GM19351 (cell line): Measurements from ENCODE around the gene TTLL10.

Experiments used
- ATAC-seq: cut with Tn5 transposase; IDR thresholded peaks from one replicate; pipeline ENCODE4 v1.9.1; 2021; ENCODE audit warnings: mild to moderate bottlenecking, moderate library complexity; ENCODE audit not compliant: unreplicated experiment

TTLL10 gene

GRCh38 chr1:1203561-1204424 lies 30.1 kb downstream of the TTLL10 start:
- ATAC-seq = no peak

GRCh38 chr1:1204425-1204920 lies 30.8 kb downstream of the TTLL10 start:
- ATAC-seq = no peak

DNA sequence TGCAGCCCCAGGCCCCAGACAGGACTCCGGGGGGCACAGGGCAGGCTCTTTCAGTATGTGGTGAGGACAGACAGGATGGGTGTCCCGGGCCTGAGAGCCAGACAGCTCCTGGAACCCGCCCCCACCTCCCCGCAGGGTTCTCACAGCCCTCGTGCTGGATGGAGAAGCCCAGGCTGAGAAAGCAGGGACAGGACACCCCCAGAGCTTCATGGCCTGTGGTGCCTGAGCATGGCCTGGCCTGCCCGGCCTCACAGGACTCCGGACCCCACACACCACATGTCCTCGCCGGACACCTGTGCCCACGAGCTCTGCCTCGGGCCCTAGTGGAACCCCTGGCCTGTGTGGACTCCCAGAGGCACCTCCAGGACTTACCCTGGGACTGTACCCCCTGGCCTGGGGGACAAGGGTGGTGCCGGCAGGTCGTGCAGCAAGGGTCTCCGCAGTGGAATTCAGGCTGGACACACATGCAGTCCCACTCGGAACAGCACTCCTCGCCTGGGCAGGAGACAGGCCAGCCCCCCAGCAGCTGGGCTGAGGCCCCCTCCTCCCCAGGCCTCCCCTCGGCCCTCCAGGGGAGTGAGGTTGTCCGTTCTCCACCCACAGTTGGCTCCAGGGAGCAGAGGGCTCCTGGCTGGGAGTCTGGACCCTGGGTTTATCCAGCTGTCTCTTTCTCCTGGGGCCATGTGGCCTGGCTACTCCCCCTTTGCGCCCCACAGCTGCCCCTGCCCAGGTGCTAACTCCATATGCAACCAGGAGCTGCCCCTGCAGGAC lies 31.5 kb downstream of the TTLL10 start:
- no peak for ATAC-seq

- ATAC-seq = no peak
These were observed 32.2 kb downstream of the TTLL10 start for GRCh38 chr1:1205769-1206375.

DNA sequence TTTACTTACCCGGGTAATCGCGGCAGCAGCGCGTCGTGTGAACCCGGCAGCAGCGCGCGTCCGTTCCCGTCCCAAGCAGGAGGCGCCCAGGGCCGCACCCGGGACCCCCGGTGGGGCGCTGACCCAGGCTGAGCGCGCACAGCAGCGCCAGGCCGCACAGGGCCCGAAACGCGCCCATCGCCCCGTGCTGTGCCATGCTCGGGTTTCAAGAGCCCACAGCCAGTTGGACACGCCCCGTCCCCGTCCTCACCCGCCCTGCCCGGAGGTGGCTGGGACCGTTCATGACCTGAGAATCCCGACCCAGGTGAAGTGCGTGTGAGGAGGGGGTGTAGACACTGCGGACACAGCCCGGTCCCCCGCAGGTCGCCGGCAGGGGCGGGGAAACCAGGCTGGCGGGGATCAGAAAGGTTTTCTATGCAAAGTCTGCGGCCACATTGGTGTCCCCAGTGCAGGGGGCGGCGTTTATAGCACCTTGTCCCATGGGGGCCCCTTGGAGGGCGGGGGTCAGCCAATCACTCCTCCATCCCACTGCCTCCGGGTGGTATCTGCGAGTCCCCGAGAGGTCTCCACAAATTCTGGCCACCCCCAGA lies 32.8 kb downstream of the TTLL10 start, which contains the start of gene TNFRSF18:
Gene TNFRSF18 (minus strand): TSS at position 217 of the 590 bp plus-strand sequence. CDS start 21 bp downstream, at position 196.
- ATAC-seq = no peak

GRCh38 chr1:1206966-1207531 lies 33.4 kb downstream of the TTLL10 start:
- ATAC-seq = no peak

- ATAC-seq = no peak
These were observed 33.9 kb downstream of the TTLL10 start for GRCh38 chr1:1207571-1207892.

DNA sequence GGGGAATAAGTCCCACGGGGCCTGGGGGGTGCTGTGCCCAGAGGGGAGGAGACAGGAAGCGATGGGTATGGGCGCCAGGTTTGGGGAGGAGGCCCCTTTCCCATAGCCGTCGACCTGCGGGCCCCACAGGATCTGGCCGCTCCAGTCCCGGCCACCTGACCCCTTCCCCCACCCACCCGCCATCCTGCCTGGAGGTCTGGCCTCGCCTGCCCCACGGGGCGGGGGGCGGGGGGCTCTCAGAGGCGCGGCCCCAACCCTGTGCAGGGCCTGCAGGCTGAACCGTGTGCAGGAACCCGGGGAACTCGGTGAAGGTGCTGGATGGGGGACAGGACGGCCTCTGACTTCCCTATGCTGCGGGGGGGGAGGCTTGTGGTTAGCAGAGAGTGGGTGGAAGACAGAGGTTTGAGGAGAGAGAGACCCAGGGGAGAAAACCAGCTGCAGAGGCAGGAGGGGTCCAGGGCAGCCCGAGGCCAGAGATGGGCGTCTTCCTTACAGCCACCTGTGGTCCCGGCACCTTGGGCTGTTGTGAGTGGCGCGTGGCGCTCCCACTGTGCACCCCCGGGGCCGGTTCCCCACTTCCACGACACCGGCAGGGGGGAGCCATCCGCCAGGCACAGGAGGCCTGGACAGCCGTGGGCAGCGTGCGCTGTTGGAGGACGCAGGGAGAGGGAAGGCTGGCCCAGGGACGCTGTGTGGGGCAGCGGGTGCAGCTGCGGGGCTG lies 35.2 kb downstream of the TTLL10 start:
- no peak for ATAC-seq

- no peak for ATAC-seq
These were observed 37.3 kb downstream of the TTLL10 start for GRCh38 chr1:1210726-1211540.

GRCh38 chr1:1211541-1212441 lies 38.1 kb downstream of the TTLL10 start:
- ATAC-seq = no peak

DNA sequence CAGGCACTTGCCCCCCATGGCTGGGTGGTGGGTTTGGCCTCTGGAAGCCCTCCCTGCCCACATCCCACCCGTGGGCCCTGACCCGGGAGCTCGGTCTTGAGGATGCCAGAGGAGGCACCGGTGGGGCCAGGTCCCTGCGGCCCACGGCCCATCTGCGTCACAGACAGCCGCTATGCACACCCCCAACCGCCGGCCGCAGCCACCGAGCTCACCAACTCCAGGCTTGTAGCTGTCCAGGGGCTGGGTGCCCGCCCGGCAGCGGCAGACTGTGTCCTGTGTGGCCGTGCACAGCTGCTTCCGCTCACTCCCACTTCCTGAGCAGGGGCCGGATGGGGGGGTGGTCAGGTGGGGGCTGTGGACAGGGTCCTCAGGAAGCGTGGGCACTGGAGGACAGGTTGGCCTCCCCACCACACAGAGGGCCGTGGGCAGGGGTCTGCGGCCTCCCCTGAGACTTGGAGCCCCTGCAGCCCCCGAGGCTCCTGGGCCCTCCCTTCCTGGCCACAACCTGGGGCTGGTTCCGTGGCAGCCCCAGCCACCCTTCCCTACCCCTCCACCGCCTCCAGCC lies 39.2 kb downstream of the TTLL10 start:
- ATAC-seq = no peak

DNA sequence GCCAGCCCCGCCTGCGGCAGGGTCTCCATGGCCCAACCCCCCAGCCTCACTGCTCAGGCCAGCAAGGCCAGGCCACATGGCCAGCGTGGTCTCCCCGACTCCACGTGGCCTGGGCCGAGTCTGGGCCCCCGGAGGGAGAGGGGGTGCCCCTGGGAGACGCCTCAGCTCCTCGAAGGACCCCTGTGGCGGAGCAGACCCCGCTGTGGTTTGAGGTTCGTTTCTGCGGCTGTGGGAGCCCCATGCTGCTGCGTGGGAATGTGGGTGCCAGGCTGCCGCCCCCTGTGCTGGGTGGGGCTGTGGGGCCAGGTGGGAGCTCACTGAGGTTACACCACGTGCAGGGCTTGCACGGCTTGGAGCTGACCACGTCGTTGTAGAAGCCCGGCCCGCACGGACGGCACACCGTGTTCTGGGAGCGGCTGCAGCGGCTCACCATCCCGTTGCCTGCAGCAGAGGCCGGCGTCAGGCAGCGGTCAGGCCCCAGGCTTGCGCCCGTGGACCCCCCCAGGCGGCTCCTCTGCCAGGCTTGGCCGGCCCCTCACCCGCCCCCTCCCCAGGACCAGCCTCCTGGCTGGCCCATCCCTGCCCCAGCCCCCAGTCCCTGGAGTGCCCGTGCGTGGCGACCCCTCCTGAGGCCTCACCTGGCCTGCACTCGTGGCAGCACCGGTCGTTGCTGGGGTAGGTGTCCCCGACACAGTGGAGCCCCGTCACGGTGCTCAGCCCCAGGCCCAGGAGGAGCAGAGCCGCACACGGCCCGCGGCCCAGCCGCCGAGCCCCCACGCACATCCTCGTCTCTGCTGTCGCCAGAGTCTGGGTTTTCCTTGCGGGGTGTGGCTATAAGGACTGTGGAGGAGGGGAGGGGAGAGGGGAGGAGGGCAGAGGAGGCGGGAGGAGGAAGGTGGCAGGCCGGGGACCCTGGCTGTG lies 39.9 kb downstream of the TTLL10 start, which contains the start of gene TNFRSF4:
Gene TNFRSF4 (minus strand): TSS at position 809 of the 921 bp plus-strand sequence. CDS start 26 bp downstream, at position 783.
- no peak for ATAC-seq

DNA sequence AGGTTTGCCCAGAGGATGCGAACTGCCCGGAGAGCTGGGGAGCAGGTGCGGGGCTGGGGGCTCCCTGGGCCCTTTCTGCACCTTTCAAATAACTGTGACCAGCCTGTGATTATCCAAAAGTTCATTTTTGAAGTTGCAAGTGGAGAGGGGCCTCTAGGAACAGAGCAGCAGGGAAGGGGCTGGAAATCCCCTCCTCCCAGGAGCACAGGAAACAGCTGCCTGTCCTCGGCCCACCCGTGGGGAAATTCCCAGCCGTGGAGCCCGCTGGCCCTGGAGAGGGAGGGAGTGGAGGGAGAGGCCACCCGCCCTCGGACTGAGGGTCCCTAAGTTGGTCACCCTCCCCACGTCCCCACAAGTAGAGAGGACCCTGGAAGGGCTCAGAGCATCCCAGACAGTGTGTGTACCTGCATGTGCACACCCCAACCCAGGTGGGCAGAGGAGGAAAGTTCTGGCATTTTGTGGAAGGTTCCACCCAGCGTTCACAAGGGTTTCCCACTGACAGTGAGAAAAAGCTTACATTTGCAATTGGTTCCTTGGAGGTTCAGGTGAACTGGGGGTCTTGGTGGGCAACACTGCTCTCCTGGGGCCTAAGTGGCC lies 41.5 kb downstream of the TTLL10 start:
- ATAC-seq = no peak

GRCh38 chr1:1215881-1216605 lies 42.4 kb downstream of the TTLL10 start:
- no peak for ATAC-seq

DNA sequence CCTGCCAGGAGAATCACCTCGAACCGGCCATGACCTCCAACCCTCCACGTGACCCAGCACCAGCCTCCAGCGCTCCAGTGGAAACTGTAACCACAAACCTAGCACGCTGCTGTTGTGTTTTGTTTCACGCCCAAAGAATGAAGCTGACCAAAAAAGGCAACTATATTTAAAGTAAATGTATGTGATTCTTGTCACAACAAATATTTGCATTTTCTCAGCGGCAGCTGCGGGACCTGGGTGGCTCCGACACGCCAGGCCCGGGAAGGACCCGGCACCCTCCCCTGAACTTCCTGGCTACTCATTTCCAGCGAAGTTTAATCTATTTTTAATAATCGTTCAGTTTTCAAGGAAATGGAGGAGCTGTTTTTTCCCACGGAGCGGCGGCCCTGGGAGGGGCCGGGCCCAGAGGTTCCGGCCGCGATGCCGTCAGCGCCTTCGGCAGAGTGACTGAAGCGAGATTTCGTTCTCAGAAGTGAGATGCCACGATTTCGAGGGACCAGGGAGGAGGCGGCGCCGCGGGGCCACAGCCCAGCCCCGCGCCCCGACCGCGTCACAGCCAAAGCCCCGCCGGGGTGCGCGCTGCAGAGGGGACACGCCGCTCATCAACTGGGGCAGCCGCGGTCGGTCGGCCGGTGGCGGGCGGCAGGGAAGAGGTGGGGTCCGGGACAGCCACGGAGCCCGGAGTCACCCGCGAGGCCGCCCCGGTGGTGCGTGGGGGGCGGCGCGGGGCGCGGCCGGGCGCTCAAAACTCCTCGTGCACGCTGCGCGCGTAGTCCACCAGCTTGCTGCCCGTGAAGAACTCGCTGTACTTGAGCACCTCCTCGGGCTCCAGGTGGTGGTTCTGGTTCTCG lies 43.3 kb downstream of the TTLL10 start:
- no peak for ATAC-seq
